NB4 (cell line): ENCODE data around the gene EFNA4.

Source experiments
- DNase-seq: peaks from one replicate; pipeline ENCODE4 v3.0.0; 2010; ENCODE audit warnings: low read depth
- H3K4me3 ChIP-seq: one replicate; pipeline ENCODE4 v1.5.1; 2011; ENCODE audit warnings: mild to moderate bottlenecking, low read depth, low read length, moderate library complexity
- CTCF ChIP-seq: IDR thresholded peaks from one replicate; pipeline ENCODE4 v1.5.1; 2012; ENCODE audit warnings: low read depth, low read length
- MAX ChIP-seq: IDR thresholded peaks from 2 replicates; pipeline ENCODE4 v1.6.1; 2011; ENCODE audit warnings: low read depth, low read length
- MYC ChIP-seq: IDR thresholded peaks from 2 replicates; pipeline ENCODE4 v1.6.1; 2011; ENCODE audit warnings: low read depth, low read length
- POLR2A ChIP-seq: IDR thresholded peaks from 2 replicates; pipeline ENCODE4 v1.6.1; 2011; ENCODE audit warnings: mild to moderate bottlenecking; ENCODE audit not compliant: insufficient read length; ENCODE audit errors: extremely low read depth

EFNA4 gene

DNA sequence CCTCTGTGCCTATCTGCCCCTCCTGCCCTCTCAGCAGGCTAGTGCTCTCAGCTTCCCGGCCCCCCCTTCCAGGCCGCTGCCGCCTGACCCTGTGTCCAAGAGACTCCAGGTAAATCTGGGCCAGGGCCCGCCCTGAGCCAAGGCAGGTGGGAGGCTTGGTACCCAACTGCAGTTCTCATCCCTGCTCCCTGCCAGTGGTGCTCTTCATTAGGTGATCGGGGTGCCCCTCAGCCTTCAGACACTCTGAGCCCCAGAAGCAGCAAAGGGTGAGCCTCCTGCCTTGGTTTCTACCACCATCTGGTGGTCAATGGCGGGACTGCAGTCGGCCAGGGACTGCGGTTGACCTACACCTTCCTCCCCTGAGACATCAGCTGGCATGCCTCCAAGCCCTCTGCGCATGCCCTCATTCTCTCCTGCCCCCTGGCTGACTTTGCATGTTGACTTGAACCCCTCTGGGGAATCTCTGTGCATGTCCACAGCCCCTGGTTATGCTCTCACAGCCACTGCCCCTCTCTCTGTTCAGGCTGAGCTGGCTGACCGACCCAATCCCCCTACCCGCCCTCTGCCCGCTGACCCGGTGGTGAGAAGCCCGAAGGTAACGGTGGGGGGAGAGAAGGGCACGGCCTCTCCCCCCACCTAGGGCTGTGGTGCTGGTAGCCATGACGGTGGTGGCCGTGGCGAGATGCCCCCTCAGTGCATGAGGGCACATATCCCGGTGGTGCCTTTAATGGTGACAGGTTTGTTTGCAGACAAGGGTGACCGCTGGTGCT is 2.0 kb upstream of the EFNA4 start:
- TF ChIP-seq MYC, result no peak; the same call in 1 of the 2 replicates
- TF ChIP-seq CTCF, result peak; percentile 89
- TF ChIP-seq MAX, result no peak; the same call in 1 of the 2 replicates
- no peak for TF ChIP-seq POLR2A
- peak; percentile 88 for DNase-seq
- no peak overlapping the region for H3K4me3 ChIP-seq

GRCh38 chr1:155062151-155062686 is 1.3 kb upstream of the EFNA4 start:
- DNase-seq, result no peak
- H3K4me3 ChIP-seq, result no peak overlapping the region
- TF ChIP-seq POLR2A (no peak), MYC (no peak), CTCF (no peak), MAX (no peak)

GRCh38 chr1:155062702-155063411 is 683 bp upstream of the EFNA4 start:
- no peak for TF ChIP-seq CTCF
- no peak for DNase-seq
- H3K4me3 ChIP-seq, result no peak overlapping the region

- DNase-seq, result peak; percentile 39
- TF ChIP-seq CTCF, result no peak
- no peak for TF ChIP-seq POLR2A
- TF ChIP-seq MAX, result 0 out of 2 replicates have a peak, but pooled peaks have one; percentile 3
- peak overlapping the region; percentile 25 for H3K4me3 ChIP-seq
These were observed 731 bp downstream of the EFNA4 start for GRCh38 chr1:155064111-155064831.

GRCh38 chr1:155064832-155065429 is 1.4 kb downstream of the EFNA4 start:
- TF ChIP-seq MAX, result no peak
- TF ChIP-seq MYC, result no peak
- TF ChIP-seq CTCF, result no peak
- TF ChIP-seq POLR2A, result no peak
- H3K4me3 ChIP-seq, result no peak overlapping the region
- no peak for DNase-seq
